ENCODE data around the gene UBE2J2.
"Not testable (repeated sequence)": the region's sequence is repeated elsewhere in the genome, so short reads cannot be mapped to it uniquely, and the experiment has no call there.

The UBE2J2 gene

GRCh38 chr1:1259540-1259939 lies 14.1 kb downstream of the UBE2J2 start:
- no peak for DNase-seq (ENCODE audit: low read depth in 1 of 2, low spot score in 1 of 2)

- no peak for DNase-seq (ENCODE audit: low read depth in 1 of 2, low spot score in 1 of 2)
Measured at GRCh38 chr1:1259119-1259488, 14.6 kb downstream of the UBE2J2 start.

- no peak for DNase-seq (ENCODE audit: low read depth in 1 of 2, low spot score in 1 of 2)
Measured at GRCh38 chr1:1256956-1257871, 16.4 kb downstream of the UBE2J2 start.

- DNase-seq (ENCODE audit: low read depth in 1 of 2, low spot score in 1 of 2) = no peak
Measured at GRCh38 chr1:1255611-1256010, 18.0 kb downstream of the UBE2J2 start.

GRCh38 chr1:1255078-1255477 lies 18.6 kb downstream of the UBE2J2 start:
- DNase-seq (ENCODE audit: low read depth in 1 of 2, low spot score in 1 of 2) = no peak

GRCh38 chr1:1254667-1254998 lies 19.0 kb downstream of the UBE2J2 start:
- no peak for DNase-seq (ENCODE audit: low read depth in 1 of 2, low spot score in 1 of 2)

- no peak for DNase-seq (ENCODE audit: low read depth in 1 of 2, low spot score in 1 of 2)
Measured at GRCh38 chr1:1253972-1254666, 19.5 kb downstream of the UBE2J2 start.

- no peak for DNase-seq (ENCODE audit: low read depth in 1 of 2, low spot score in 1 of 2)
Measured at GRCh38 chr1:1253314-1253713, 20.3 kb downstream of the UBE2J2 start.

- DNase-seq (ENCODE audit: low read depth in 1 of 2, low spot score in 1 of 2) = peak; percentile 24 to 49
Measured at GRCh38 chr1:1250786-1251284, 22.8 kb downstream of the UBE2J2 start.

GRCh38 chr1:1248009-1248913 lies 25.4 kb downstream of the UBE2J2 start:
- not testable (repeated sequence) for DNase-seq (ENCODE audit: low read depth in 1 of 2, low spot score in 1 of 2)

- no peak for DNase-seq (ENCODE audit: low read depth in 1 of 2, low spot score in 1 of 2)
Measured at GRCh38 chr1:1247341-1247913, 26.2 kb downstream of the UBE2J2 start.

GRCh38 chr1:1246577-1247340 lies 26.9 kb downstream of the UBE2J2 start, which contains the start of gene C1QTNF12:
C1QTNF12 (minus strand) TSS chr1:1246722; CDS start chr1:1246690, 32 bp downstream.
- DNase-seq (ENCODE audit: low read depth in 1 of 2, low spot score in 1 of 2) = no peak

GRCh38 chr1:1245817-1246576 lies 27.7 kb downstream of the UBE2J2 start:
- no peak for DNase-seq (ENCODE audit: low read depth in 1 of 2, low spot score in 1 of 2)

- no peak for DNase-seq (ENCODE audit: low read depth in 1 of 2, low spot score in 1 of 2)
Measured at GRCh38 chr1:1245178-1245816, 28.4 kb downstream of the UBE2J2 start.

- no peak for DNase-seq (ENCODE audit: low read depth in 1 of 2, low spot score in 1 of 2)
Measured at GRCh38 chr1:1244192-1244811, 29.4 kb downstream of the UBE2J2 start.

- DNase-seq (ENCODE audit: low read depth in 1 of 2, low spot score in 1 of 2) = no peak
Measured at GRCh38 chr1:1243807-1244191, 29.9 kb downstream of the UBE2J2 start.

- DNase-seq (ENCODE audit: low read depth in 1 of 2, low spot score in 1 of 2) = no peak
Measured at GRCh38 chr1:1243266-1243660, 30.4 kb downstream of the UBE2J2 start.

- no peak for DNase-seq (ENCODE audit: low read depth in 1 of 2, low spot score in 1 of 2)
Measured at GRCh38 chr1:1242461-1243265, 31.0 kb downstream of the UBE2J2 start.
